HEK293 (cell line): ENCODE data around the gene CLDN19.

Experiments
- CTCF ChIA-PET: fragments of 350-600 bp; formaldehyde crosslinking; extraction: SDS; loops from one replicate; lab custom pipeline; 2021; ENCODE audit warnings: antibody characterized with exemption; lab: Yijun Ruan, JAX
- POLR2A ChIA-PET: fragments of 300-600 bp; formaldehyde crosslinking; extraction: SDS; loops from one replicate; lab custom pipeline; 2020; ENCODE audit warnings: antibody characterized with exemption, inconsistent platforms; lab: Yijun Ruan, JAX
- H3K27ac ChIP-seq: fragments of 200-500 bp; sonication (Bioruptor generic); 2 replicates; pipeline ENCODE4 v1.5.1; 2014; ENCODE audit warnings: low read depth, low read length, control low read depth, inconsistent platforms; ENCODE audit errors: extremely low read depth
- H3K36me3 ChIP-seq, 2 experiments: fragments of 200-500 bp in 1 of 2; sonication (Bioruptor generic) in 1 of 2; 1 replicate in 1 of 2; 2 replicates in 1 of 2; pipeline ENCODE4 v1.5.1; 2014 to 2017; ENCODE audit warnings: inconsistent platforms in 2 of 2, low read length in 2 of 2; ENCODE audit not compliant: control insufficient read depth in 2 of 2, insufficient read depth in 1 of 2
- H3K4me1 ChIP-seq: fragments of 200-500 bp; sonication (Bioruptor generic); 2 replicates; pipeline ENCODE4 v1.5.1; 2014; ENCODE audit warnings: mild to moderate bottlenecking, low read length, inconsistent platforms; ENCODE audit not compliant: control insufficient read depth, insufficient read depth
- H3K4me3 ChIP-seq: 2 replicates; pipeline ENCODE4 v1.5.1; 2011; ENCODE audit warnings: low read depth, mild to moderate bottlenecking, control low read depth, low read length, moderate library complexity
- H3K9me3 ChIP-seq: fragments of 200-500 bp; sonication (Bioruptor generic); 2 replicates; pipeline ENCODE4 v1.5.1; 2014; ENCODE audit warnings: low read depth, low read length, inconsistent platforms; ENCODE audit not compliant: control insufficient read depth, insufficient read depth
- HOXD13 ChIP-seq: sonication (generic); formaldehyde crosslinking; IDR thresholded peaks from 2 replicates; pipeline ENCODE4 v1.8.0; 2022; ENCODE audit warnings: missing genetic modification reagents, borderline replicate concordance
- KLF1 ChIP-seq: fragments of 450-650 bp; formaldehyde crosslinking; IDR thresholded peaks from 2 replicates; pipeline ENCODE4 v1.5.1; 2016; ENCODE audit warnings: missing biosample characterization, missing genetic modification characterization
- TCF7L2 ChIP-seq: IDR thresholded peaks from 2 replicates; pipeline ENCODE4 v1.6.1; 2011; ENCODE audit warnings: low read depth, mild to moderate bottlenecking, inconsistent platforms, low read length, moderate library complexity, borderline replicate concordance
- ZNF184 ChIP-seq: fragments of 450-650 bp; IDR thresholded peaks from 2 replicates; pipeline ENCODE4 v1.5.1; 2018; ENCODE audit warnings: missing biosample characterization, mild to moderate bottlenecking, missing genetic modification characterization
- ZNF302 ChIP-seq: fragments of 450-650 bp; formaldehyde crosslinking; IDR thresholded peaks from 2 replicates; pipeline ENCODE4 v1.5.1; 2016; ENCODE audit warnings: missing biosample characterization, missing genetic modification characterization, low read depth
- ZNF394 ChIP-seq: fragments of 450-650 bp; formaldehyde crosslinking; IDR thresholded peaks from 2 replicates; pipeline ENCODE4 v1.5.1; 2016; ENCODE audit warnings: missing biosample characterization, missing genetic modification characterization, mild to moderate bottlenecking, moderate library complexity, borderline replicate concordance
- ZNF404 ChIP-seq: fragments of 450-650 bp; formaldehyde crosslinking; IDR thresholded peaks from 2 replicates; pipeline ENCODE4 v1.5.1; 2017; ENCODE audit warnings: missing biosample characterization, missing genetic modification characterization
- ZNF549 ChIP-seq: fragments of 450-650 bp; IDR thresholded peaks from 2 replicates; pipeline ENCODE4 v1.5.1; 2018; ENCODE audit warnings: missing biosample characterization, missing genetic modification characterization, mild to moderate bottlenecking, inconsistent platforms, moderate library complexity
- ZNF560 ChIP-seq: fragments of 450-650 bp; formaldehyde crosslinking; IDR thresholded peaks from 2 replicates; pipeline ENCODE4 v1.5.1; 2017; ENCODE audit warnings: missing biosample characterization, missing genetic modification characterization, borderline replicate concordance
- ZNF561 ChIP-seq: fragments of 450-650 bp; IDR thresholded peaks from 2 replicates; pipeline ENCODE4 v1.5.1; 2018; ENCODE audit warnings: missing biosample characterization, missing genetic modification characterization, borderline replicate concordance
- ZNF624 ChIP-seq: fragments of 450-650 bp; formaldehyde crosslinking; IDR thresholded peaks from 2 replicates; pipeline ENCODE4 v1.5.1; 2017; ENCODE audit warnings: missing biosample characterization, missing genetic modification characterization
- ZNF654 ChIP-seq: fragments of 450-650 bp; formaldehyde crosslinking; IDR thresholded peaks from 2 replicates; pipeline ENCODE4 v1.5.1; 2016; ENCODE audit warnings: low read depth, missing biosample characterization, missing genetic modification characterization
- ZNF658 ChIP-seq: fragments of 450-650 bp; formaldehyde crosslinking; IDR thresholded peaks from 2 replicates; pipeline ENCODE4; 2016; ENCODE audit warnings: missing biosample characterization, missing genetic modification characterization
- ZNF677 ChIP-seq: fragments of 450-650 bp; IDR thresholded peaks from 2 replicates; pipeline ENCODE4 v1.5.0; 2018; ENCODE audit warnings: missing biosample characterization, mild to moderate bottlenecking, missing genetic modification characterization, moderate library complexity
- ZNF76 ChIP-seq: fragments of 450-650 bp; formaldehyde crosslinking; IDR thresholded peaks from 2 replicates; pipeline ENCODE4; 2016; ENCODE audit warnings: low read depth, missing biosample characterization, missing genetic modification characterization, borderline replicate concordance
- TF ChIP-seq, protein P1 (sequence below): fragments of 450-650 bp; formaldehyde crosslinking; IDR thresholded peaks from 2 replicates; pipeline ENCODE4 v1.5.1; 2017; ENCODE audit warnings: missing biosample characterization, missing genetic modification characterization
- TF ChIP-seq, protein P2 (sequence below): fragments of 450-650 bp; formaldehyde crosslinking; IDR thresholded peaks from 2 replicates; pipeline ENCODE4 v1.5.1; 2016; ENCODE audit warnings: missing biosample characterization, missing genetic modification characterization
- TF ChIP-seq, protein P3 (sequence below): IDR thresholded peaks from 2 replicates; pipeline ENCODE4 v1.6.1; 2011; ENCODE audit warnings: mild to moderate bottlenecking, low read depth, low read length, borderline replicate concordance
- TF ChIP-seq, protein P4 (sequence below): fragments of 450-650 bp; formaldehyde crosslinking; IDR thresholded peaks from 2 replicates; pipeline ENCODE4 v1.5.1; 2016; ENCODE audit warnings: missing biosample characterization, missing genetic modification characterization
- TF ChIP-seq, protein P5 (sequence below): fragments of 450-650 bp; formaldehyde crosslinking; IDR thresholded peaks from 2 replicates; pipeline ENCODE4 v1.5.1; 2017; ENCODE audit warnings: missing biosample characterization, missing genetic modification characterization

CLDN19 gene

DNA sequence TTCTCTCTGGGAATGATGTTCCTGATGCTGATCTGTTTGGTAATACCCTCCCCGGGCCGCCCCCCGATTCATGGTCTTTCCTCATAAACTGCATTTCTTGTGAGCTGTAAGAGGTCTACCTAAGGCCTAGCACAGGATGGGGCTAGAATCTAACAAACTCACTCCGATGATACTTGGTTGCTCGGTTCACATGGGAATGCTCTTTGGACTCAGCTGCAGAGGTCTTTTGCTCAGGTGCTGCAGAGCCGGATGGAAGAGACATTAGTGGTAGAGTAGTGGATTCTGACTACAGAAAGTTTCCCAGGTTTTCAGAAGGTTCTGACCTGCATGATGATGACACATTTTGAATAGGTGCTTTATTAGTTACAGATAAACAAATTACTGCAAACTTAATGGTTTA, 36.5 kb upstream of the CLDN19 start:
- Histone ChIP-seq H3K4me1 (no peaks in the 10 kb centered on the region), H3K4me3 (no peak overlapping the region), H3K36me3 (peaks cover 20 to 84% of the 10 kb centered on the region in 2 experiments; a peak in 2 of 3 replicates), H3K27ac (no peak overlapping the region), H3K9me3 (no peaks in the 10 kb centered on the region)
- ChIA-PET CTCF (interaction anchor here (0.5 to 5.0 kb wide), 8 partner anchors 9 to 438 kb away, joined by 3 to 79 read pairs (median 10); partner anchors contain the start of genes C1orf50 and P3H1), POLR2A (interaction anchor here (1.9 kb wide), 1 partner anchor 9 kb away, joined by 13 read pairs; the partner anchor contains the start of genes C1orf50 and P3H1)
- no peak for TF ChIP-seq ZNF560 (tag by site-specific recombination)
- no peak for TF ChIP-seq ZNF76

DNA sequence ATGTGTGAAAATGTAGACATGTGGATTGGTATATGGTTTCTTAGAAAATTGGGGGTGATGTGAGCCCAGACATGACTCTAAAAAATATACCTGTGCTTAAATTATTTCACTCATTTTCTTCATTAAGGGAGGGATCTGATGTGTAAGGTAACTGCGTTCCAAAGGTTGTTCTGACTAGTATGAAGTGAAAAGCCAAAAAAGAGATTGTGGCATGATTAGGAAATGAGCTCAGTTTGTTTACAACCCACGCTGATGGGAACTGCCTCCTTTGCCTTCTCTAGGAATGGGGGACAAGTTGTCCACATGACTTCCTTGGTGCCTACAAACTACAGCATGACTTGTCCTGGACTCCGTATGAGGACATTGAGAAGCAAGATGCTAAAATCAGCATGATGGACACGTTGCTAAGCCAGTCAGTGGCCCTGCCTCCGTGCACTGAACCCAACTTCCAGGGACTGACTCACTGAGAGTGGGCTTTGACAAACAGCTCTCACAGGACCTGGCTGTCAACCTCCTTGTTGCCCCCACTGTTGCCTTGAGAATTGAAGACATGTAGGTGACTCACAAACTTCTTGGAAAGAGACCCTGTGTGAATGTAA, 35.0 kb upstream of the CLDN19 start:
- H3K9me3 ChIP-seq: no peaks in the 10 kb centered on the region
- H3K27ac ChIP-seq: no peak overlapping the region
- H3K4me3 ChIP-seq: no peak overlapping the region
- POLR2A ChIA-PET: interaction anchor here (0.6 kb wide), 1 partner anchor 218 kb away, joined by 8 read pairs; no protein-coding TSS in a partner anchor
- H3K4me1 ChIP-seq: no peaks in the 10 kb centered on the region
- peaks cover 20 to 73% of the 10 kb centered on the region in 2 experiments; a peak in 2 of 3 replicates for H3K36me3 ChIP-seq
- CTCF ChIA-PET: interaction anchor here (0.6 to 2.2 kb wide), 2 partner anchors 298 to 1237 kb away, joined by 4 to 10 read pairs; no protein-coding TSS in a partner anchor
- TF ChIP-seq ZNF654 (tag by site-specific recombination) (no peak), TCF7L2 (no peak), ZNF394 (no peak), ZNF658 (no peak), ZNF549 (tag by site-specific recombination) (no peak), ZNF302 (no peak), ZNF404 (tag by site-specific recombination) (no peak), ZNF624 (tag by site-specific recombination) (no peak), ZNF561 (tag by site-specific recombination) (no peak), KLF1 (tag by site-specific recombination) (no peak), ZNF677 (tag by site-specific recombination) (no peak), HOXD13 (no peak), ZNF184 (no peak)
- TF ChIP-seq, protein P1, sequence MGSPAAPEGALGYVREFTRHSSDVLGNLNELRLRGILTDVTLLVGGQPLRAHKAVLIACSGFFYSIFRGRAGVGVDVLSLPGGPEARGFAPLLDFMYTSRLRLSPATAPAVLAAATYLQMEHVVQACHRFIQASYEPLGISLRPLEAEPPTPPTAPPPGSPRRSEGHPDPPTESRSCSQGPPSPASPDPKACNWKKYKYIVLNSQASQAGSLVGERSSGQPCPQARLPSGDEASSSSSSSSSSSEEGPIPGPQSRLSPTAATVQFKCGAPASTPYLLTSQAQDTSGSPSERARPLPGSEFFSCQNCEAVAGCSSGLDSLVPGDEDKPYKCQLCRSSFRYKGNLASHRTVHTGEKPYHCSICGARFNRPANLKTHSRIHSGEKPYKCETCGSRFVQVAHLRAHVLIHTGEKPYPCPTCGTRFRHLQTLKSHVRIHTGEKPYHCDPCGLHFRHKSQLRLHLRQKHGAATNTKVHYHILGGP (tag by site-specific recombination): no peak
- TF ChIP-seq, protein P2, sequence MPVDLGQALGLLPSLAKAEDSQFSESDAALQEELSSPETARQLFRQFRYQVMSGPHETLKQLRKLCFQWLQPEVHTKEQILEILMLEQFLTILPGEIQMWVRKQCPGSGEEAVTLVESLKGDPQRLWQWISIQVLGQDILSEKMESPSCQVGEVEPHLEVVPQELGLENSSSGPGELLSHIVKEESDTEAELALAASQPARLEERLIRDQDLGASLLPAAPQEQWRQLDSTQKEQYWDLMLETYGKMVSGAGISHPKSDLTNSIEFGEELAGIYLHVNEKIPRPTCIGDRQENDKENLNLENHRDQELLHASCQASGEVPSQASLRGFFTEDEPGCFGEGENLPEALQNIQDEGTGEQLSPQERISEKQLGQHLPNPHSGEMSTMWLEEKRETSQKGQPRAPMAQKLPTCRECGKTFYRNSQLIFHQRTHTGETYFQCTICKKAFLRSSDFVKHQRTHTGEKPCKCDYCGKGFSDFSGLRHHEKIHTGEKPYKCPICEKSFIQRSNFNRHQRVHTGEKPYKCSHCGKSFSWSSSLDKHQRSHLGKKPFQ (tag by site-specific recombination): no peak
- TF ChIP-seq, protein P3, sequence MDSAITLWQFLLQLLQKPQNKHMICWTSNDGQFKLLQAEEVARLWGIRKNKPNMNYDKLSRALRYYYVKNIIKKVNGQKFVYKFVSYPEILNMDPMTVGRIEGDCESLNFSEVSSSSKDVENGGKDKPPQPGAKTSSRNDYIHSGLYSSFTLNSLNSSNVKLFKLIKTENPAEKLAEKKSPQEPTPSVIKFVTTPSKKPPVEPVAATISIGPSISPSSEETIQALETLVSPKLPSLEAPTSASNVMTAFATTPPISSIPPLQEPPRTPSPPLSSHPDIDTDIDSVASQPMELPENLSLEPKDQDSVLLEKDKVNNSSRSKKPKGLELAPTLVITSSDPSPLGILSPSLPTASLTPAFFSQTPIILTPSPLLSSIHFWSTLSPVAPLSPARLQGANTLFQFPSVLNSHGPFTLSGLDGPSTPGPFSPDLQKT: no peak
- TF ChIP-seq, protein P4, sequence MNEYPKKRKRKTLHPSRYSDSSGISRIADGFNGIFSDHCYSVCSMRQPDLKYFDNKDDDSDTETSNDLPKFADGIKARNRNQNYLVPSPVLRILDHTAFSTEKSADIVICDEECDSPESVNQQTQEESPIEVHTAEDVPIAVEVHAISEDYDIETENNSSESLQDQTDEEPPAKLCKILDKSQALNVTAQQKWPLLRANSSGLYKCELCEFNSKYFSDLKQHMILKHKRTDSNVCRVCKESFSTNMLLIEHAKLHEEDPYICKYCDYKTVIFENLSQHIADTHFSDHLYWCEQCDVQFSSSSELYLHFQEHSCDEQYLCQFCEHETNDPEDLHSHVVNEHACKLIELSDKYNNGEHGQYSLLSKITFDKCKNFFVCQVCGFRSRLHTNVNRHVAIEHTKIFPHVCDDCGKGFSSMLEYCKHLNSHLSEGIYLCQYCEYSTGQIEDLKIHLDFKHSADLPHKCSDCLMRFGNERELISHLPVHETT (tag by site-specific recombination): no peak
- TF ChIP-seq, protein P5, sequence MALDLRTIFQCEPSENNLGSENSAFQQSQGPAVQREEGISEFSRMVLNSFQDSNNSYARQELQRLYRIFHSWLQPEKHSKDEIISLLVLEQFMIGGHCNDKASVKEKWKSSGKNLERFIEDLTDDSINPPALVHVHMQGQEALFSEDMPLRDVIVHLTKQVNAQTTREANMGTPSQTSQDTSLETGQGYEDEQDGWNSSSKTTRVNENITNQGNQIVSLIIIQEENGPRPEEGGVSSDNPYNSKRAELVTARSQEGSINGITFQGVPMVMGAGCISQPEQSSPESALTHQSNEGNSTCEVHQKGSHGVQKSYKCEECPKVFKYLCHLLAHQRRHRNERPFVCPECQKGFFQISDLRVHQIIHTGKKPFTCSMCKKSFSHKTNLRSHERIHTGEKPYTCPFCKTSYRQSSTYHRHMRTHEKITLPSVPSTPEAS (tag by site-specific recombination): no peak
